C4-2B (cell line): Measurements from ENCODE around the gene AGPAT3.

Source experiments
- ZFX ChIP-seq: fragments of 450-650 bp; IDR thresholded peaks from 2 replicates; pipeline ENCODE4 v1.6.1; 2017
- TF ChIP-seq, protein P1 (sequence below): fragments of 450-650 bp; conservative IDR thresholded peaks from 2 replicates; pipeline ENCODE4 v1.5.1; 2017; ENCODE audit warnings: mild to moderate bottlenecking

DNA sequence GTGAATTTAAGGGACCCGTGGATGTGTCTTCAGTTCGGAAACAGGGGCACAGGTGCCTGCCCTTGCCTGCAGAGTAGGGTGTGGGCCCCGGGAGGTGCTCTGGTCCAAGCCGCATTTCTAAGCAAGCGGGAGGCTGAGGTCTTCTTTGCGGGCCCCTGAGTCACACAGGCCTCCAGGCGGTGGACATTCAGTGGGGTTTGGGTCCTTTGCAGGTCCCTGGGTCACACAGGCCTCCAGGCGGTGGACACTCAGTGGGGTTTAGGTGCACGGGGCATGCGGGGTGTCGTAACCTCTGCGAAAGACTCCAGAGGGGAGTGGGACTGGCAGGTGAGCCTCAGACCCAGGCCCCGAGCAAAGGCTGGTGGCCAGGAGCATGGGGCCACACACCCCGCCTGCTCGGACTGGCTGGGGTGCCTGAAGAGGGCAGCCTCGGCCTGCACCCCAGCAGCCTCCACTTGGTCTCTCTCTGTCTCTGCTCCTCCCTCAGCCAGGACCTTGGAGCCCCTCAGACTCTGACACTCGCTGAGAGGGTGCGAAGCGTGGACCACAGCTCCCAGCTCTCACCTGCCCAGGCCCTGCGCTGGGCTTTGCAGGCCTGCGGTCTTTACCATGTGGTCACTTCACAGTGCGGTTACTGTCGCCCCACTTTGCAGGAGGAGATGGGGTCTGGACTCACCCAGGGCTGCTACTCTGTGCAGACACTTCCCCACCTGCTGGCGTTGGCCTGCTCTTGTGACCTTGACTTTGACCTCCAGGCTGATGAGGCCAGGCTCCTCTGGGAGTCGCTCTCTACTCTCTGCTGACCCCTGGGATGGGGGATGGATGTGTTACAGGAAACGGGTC is 6.0 kb upstream of the AGPAT3 start:
- TF ChIP-seq, protein P1, sequence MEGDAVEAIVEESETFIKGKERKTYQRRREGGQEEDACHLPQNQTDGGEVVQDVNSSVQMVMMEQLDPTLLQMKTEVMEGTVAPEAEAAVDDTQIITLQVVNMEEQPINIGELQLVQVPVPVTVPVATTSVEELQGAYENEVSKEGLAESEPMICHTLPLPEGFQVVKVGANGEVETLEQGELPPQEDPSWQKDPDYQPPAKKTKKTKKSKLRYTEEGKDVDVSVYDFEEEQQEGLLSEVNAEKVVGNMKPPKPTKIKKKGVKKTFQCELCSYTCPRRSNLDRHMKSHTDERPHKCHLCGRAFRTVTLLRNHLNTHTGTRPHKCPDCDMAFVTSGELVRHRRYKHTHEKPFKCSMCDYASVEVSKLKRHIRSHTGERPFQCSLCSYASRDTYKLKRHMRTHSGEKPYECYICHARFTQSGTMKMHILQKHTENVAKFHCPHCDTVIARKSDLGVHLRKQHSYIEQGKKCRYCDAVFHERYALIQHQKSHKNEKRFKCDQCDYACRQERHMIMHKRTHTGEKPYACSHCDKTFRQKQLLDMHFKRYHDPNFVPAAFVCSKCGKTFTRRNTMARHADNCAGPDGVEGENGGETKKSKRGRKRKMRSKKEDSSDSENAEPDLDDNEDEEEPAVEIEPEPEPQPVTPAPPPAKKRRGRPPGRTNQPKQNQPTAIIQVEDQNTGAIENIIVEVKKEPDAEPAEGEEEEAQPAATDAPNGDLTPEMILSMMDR = no peak
- TF ChIP-seq ZFX = no peak
